ENCODE data around the gene KLHL35. TPM values are rescaled to one million over a fixed set of nuclear protein-coding genes. Genes with fewer than 3 reads are reported as not detected.
"Not testable (repeated sequence)": the region's sequence is repeated elsewhere in the genome, so short reads cannot be mapped to it uniquely, and the experiment has no call there.

KLHL35 gene
- total RNA-seq, 4 donors from 2014 or later, result 0.72 TPM; not detected in 3

- no peak overlapping the region for H3K4me3 ChIP-seq
- H3K4me1 ChIP-seq, result peaks cover 0 to 6% (median 0%) of the 10 kb centered on the region in 3 donors
- H3K9me3 ChIP-seq, result no peaks in the 10 kb centered on the region
- WGBS, 2 donors (ENCODE audit: low coverage in 1 of 2), result 70 to 94% methylated on average over 2 of the region's 2 CpGs
- no peak overlapping the region for H3K27ac ChIP-seq
- no peak for TF ChIP-seq POLR2A (IDR thresholded peaks at IDR 0.05)
- TF ChIP-seq CTCF (IDR thresholded peaks at IDR 0.05), result no peak
- TF ChIP-seq EP300 (IDR thresholded peaks at IDR 0.05), result no peak
- no peak for TF ChIP-seq POLR2AphosphoS5 (IDR thresholded peaks at IDR 0.05)
- H3K36me3 ChIP-seq, result peaks cover 0 to 52% of the 10 kb centered on the region in 2 donors
- H3K27me3 ChIP-seq, result no peaks in the 10 kb centered on the region
- ATAC-seq, result no peak
Measured at GRCh38 chr11:75413864-75414263, 19.1 kb downstream of the KLHL35 start.

- not testable (repeated sequence) for H3K27me3 ChIP-seq, H3K27ac ChIP-seq, H3K9me3 ChIP-seq, H3K4me1 ChIP-seq, H3K4me3 ChIP-seq, ATAC-seq
- 70 to 75% methylated on average over 10 of the region's 10 CpGs for WGBS, 2 donors (ENCODE audit: low coverage in 1 of 2)
- H3K36me3 ChIP-seq, result peaks cover 0 to 59% of the 10 kb centered on the region in 2 donors
Measured at GRCh38 chr11:75413146-75413545, 19.9 kb downstream of the KLHL35 start.

- H3K27me3 ChIP-seq, H3K9me3 ChIP-seq, ATAC-seq, H3K27ac ChIP-seq, H3K4me3 ChIP-seq: not testable (repeated sequence)
- H3K36me3 ChIP-seq, result peaks cover 0 to 71% of the 10 kb centered on the region in 2 donors
- no CpG with 5 or more reads among the region's 33 CpGs for WGBS, 2 donors (ENCODE audit: low coverage in 1 of 2)
- H3K4me1 ChIP-seq, result peaks cover 0 to 14% (median 0%) of the 10 kb centered on the region in 3 donors
Measured at GRCh38 chr11:75409971-75410370, 23.0 kb downstream of the KLHL35 start.

GRCh38 chr11:75408957-75409219 lies 24.1 kb downstream of the KLHL35 start:
- 77 to 90% methylated on average over 2 of the region's 2 CpGs for WGBS, 2 donors (ENCODE audit: low coverage in 1 of 2)
- H3K27ac ChIP-seq, result no peak overlapping the region
- H3K36me3 ChIP-seq, result peaks cover 0 to 71% of the 10 kb centered on the region in 2 donors
- ATAC-seq, result no peak
- no peaks in the 10 kb centered on the region for H3K9me3 ChIP-seq
- peaks cover 0 to 14% (median 0%) of the 10 kb centered on the region in 3 donors for H3K4me1 ChIP-seq
- H3K4me3 ChIP-seq, result no peak overlapping the region
- H3K27me3 ChIP-seq, result no peaks in the 10 kb centered on the region
- TF ChIP-seq POLR2A (IDR thresholded peaks at IDR 0.05) (no peak), POLR2AphosphoS5 (IDR thresholded peaks at IDR 0.05) (no peak)

- TF ChIP-seq POLR2AphosphoS5 (IDR thresholded peaks at IDR 0.05), result peak; percentile 31
- TF ChIP-seq CTCF (IDR thresholded peaks at IDR 0.05), result no peak
- no peak for TF ChIP-seq EP300 (IDR thresholded peaks at IDR 0.05)
- TF ChIP-seq POLR2A (IDR thresholded peaks at IDR 0.05), result no peak
- Histone ChIP-seq H3K4me1 (peaks cover 0 to 33% (median 3%) of the 10 kb centered on the region in 3 donors), H3K36me3 (peaks cover 0 to 72% of the 10 kb centered on the region in 2 donors), H3K27ac (no peak overlapping the region), H3K27me3 (no peaks in the 10 kb centered on the region), H3K9me3 (no peaks in the 10 kb centered on the region), H3K4me3 (no peak overlapping the region)
- 0% methylated on average over 1 of the region's 1 CpG for WGBS, 2 donors (ENCODE audit: low coverage in 1 of 2)
- ATAC-seq, result no peak
Measured at GRCh38 chr11:75406338-75406777, 26.6 kb downstream of the KLHL35 start.

GRCh38 chr11:75403983-75404658 lies 28.9 kb downstream of the KLHL35 start:
- Histone ChIP-seq H3K36me3 (peaks cover 0 to 77% of the 10 kb centered on the region in 2 donors), H3K4me1 (peaks cover 0 to 51% (median 11%) of the 10 kb centered on the region in 3 donors), H3K27ac (no peak overlapping the region), H3K27me3 (no peaks in the 10 kb centered on the region), H3K9me3 (no peaks in the 10 kb centered on the region), H3K4me3 (no peak overlapping the region)
- WGBS, 2 donors (ENCODE audit: low coverage in 1 of 2), result 70 to 74% methylated on average over 12 of the region's 15 CpGs
- no peak for ATAC-seq
- TF ChIP-seq EP300 (IDR thresholded peaks at IDR 0.05) (no peak), CTCF (IDR thresholded peaks at IDR 0.05) (no peak), POLR2A (IDR thresholded peaks at IDR 0.05) (no peak), POLR2AphosphoS5 (IDR thresholded peaks at IDR 0.05) (no peak)
